HTR-8/SVneo (cell line): ENCODE results near the gene APBB2.

ENCODE experiments used
- DNase-seq: peaks from one replicate; pipeline ENCODE4 v3.0.0; 2011; ENCODE audit warnings: low spot score, mixed read lengths; ENCODE audit not compliant: insufficient read length
- FAIRE-seq: peaks from 2 replicates; lab custom pipeline; 2011; peaks lifted over from hg19 to GRCh38; lab: Jason Lieb, UNC

APBB2 gene

DNA sequence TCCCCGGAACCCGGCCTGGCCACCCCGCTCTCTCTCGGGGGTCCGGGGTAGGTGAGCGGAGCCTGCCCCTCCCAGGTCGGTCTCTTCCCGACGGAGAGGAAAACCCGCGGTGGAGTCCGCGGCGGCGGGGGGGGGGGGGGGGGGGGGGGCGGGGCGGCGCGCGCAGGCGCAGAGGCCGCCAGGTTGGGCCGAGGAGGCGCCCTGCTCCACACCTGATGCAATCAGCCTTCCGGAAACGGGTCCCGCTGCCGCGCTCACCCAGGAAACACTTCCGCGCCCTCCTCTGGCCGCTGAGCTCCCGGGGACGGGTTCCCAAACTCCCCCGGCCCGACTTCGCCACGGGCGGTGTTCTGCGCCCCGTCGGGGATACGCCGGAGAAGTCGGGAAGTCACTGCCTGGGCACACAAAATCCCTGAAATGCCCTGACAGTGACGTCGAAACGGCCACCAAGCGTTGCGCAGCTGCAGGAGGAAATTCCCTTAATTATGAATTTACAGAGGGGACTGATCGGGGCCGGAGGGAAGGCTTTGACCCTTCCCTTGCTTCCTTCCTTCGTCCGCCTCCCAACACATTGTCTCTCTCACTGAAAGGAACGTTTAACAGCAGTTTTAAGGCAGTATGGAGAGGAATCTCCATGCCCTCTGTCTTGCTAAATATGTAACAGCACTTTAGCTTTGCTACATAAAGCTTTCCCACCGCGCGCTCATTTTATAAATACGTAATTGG lies 2.1 kb upstream of the APBB2 start:
- DNase-seq (peak; percentile 91), FAIRE-seq (peak; percentile 70)

DNA sequence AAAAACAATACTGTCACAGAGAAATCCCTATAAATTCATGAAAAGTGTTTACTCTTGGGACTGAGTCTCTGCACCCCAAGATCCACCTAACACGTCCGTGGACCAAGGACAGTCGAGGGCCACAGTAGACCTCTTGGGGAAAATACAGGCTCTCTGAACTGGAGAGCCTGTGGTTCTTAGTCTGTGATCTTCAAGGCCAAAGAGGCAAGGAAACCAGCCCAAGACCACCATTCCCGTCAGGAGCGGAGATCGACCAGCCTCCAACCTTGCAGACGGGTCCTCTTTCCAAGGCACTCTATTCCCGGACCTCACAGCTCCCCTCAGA lies 1.6 kb upstream of the APBB2 start:
- FAIRE-seq (no peak), DNase-seq (no peak)

DNA sequence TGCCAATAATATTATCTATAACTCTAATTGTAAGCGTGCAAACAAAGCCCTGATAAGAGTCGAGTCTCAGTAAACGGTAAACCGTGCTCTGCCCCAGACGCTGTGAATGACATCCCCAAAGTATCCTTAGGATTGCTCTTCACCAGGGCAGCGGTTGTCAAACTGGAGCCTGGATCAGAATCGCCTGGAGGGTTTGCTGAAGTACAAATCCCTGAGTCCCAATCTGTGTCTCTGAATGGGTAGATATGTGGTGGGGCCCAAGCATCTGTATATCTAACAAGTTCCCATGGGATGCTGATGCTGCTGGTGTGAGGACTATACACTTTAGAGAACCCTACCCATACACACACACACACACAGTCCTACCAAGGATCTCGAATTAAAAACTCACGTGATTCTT lies 813 bp upstream of the APBB2 start:
- no peak for DNase-seq

DNA sequence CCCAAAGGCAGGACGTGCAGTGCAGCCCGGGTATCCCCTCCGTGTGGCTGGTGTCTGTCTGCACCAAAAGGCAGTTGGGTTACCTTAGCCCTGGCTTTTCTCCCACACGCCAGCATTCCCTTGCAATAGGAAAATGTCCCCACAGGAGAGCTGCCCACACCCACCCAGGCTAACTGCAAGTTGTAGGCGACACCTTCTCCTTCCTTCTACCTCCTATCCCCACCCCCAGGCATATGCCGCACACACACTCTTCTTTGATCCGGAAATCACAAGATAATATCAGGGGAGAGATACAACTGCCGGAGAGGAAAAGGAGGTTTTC lies 444 bp upstream of the APBB2 start:
- FAIRE-seq: no peak

More for the DNA sequence above, 813 bp upstream of the APBB2 start:
- no peak for FAIRE-seq

DNA sequence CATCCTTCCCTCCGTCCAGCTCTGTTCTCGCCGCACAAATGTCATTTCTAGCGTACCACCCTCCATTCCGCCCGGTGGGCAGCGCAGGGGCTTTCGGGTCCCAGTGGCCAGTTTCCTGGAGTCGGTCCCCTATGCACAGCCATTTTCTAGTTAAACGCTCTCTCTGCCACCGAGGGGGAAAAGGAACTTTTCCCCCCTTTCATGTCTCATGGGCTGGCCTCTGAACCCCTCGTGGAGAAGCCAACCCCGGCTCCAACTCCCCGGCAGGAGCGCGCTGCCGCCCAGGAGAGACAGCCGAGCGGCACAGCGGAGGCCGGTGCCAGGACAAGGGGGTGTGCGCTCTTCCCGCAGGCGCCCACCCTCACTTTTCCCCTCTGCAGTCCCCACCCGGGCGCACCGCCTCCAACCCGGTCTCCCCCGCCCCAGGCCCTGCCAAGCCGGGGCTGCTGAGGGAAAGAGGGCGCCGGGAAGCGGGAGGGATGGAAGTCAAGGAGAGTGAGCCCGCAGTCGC lies 662 bp downstream of the APBB2 start:
- DNase-seq (no peak), FAIRE-seq (no peak)

More for the DNA sequence above, 444 bp upstream of the APBB2 start:
- no peak for DNase-seq

DNA sequence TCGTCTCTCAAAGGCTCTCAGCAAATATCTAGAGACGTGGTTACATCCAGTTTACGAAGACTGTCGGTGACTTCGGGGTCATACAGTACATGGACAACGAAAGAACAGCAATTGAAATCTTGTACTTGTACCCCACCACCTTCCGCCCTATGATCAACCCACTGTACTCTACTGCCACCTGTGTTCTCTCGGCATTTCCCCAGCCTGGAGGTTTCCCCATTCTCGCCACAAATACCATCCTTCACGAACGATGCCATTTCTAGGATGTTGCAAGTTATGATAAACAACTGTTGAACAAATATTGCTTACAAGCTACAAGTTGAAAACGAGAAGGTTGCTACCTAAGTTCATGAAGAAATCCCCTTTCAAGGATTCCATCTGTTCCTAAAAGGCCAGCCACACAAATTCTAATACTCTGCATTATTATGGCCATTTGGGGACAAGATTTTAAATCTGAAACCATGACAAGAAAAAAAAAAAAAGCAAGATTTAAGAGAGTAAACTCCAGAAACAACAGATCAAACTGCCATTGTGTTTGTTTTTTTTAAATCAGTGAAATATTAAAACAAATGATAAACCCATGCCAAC lies 1.6 kb downstream of the APBB2 start:
- FAIRE-seq: peak; percentile 77

DNA sequence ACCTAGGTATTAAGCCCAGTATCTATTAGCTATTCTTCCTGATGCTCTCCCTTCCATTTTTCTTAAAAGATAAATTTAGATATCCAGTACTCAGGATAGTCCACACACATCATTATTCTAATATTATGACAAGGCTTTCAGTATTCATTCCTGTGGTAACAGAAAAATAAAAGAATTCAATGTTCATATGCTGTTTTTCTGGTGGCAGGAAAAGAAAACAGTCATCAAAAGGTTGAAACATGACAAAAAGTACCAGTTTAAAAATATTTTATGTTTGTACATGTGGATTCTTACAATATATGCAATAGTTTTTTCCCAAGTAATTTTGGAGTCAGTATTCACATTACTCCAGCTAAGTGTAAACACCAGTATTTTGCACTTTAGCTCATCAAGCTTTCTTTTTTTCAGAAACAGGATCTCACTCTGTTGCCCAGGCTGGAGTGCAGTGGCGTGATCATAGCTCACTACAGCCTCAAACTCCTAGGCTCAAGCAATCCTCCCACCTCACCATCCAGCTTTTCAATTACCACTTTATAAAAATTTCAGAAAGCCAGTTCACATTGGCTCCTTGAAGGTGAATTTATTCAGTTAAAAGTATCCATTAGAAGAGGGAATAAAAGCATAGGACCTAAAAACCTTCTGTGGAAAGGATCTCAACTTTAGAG lies 2.3 kb downstream of the APBB2 start:
- DNase-seq (no peak), FAIRE-seq (no peak)

More for the DNA sequence above, 1.6 kb downstream of the APBB2 start:
- peak; percentile 58 for DNase-seq

DNA sequence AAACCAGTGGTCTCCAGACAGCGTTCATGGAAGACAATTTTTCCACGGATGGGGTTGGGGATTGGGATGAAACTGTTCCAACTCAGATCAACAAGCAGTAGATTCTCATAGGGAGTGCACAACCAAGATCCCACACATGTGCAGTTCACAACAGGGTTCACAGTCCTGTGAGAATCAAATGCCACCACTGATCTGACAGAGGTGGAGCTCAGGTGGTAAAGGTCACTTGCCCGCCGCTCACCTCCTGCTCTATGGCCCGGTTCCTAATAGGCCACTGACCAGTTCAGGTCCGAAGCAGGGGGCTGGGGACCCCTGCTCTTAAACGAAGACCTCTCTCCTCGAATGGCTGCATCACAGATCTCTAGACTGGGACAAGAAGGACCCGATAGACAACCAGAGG lies 4.4 kb downstream of the APBB2 start:
- DNase-seq (no peak), FAIRE-seq (no peak)

DNA sequence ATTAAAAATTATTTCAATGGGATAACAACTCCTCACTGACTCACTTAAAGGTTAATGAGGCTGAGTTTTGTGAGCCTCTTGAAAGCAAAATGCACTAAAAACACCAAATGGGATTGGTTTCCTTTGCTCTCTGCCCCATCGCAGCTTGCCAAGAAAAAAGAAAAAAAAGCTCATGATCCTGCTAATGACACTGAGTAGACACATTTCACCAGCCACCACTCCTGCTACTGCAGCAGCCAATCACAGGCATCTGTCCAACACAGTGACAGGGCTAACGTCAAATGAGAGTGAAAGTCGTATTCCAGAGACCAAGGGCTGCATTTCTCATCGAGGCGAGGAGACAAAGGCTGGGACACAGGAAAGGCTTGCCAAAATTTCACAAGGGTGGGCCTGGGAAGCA lies 5.2 kb downstream of the APBB2 start:
- FAIRE-seq: no peak
- DNase-seq: no peak

DNA sequence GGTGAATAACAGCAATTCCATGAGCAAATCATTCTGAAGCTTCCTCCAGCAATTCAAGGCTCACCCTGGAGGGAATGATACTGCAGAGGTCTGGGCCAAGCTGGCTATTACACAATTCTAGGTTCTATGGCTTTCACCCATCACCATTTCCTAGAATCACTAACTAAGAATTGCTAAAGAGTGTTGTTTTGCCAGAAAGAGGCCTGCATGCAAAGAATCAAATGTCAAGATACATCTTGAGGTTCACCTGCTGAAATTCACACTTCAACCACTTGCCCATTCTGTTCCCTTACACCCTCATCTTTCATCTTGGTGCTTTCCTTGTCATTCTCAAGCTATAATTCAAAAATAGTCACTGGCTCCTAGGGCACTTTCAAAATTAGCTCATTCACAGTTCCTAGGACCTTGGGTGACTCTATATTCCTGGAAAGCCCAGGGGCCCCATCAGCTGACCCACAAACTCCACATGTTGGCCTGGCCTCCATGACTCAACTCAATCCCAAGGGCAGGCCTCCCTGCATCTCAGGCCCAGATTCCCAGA lies 7.0 kb downstream of the APBB2 start:
- DNase-seq (no peak), FAIRE-seq (no peak)

DNA sequence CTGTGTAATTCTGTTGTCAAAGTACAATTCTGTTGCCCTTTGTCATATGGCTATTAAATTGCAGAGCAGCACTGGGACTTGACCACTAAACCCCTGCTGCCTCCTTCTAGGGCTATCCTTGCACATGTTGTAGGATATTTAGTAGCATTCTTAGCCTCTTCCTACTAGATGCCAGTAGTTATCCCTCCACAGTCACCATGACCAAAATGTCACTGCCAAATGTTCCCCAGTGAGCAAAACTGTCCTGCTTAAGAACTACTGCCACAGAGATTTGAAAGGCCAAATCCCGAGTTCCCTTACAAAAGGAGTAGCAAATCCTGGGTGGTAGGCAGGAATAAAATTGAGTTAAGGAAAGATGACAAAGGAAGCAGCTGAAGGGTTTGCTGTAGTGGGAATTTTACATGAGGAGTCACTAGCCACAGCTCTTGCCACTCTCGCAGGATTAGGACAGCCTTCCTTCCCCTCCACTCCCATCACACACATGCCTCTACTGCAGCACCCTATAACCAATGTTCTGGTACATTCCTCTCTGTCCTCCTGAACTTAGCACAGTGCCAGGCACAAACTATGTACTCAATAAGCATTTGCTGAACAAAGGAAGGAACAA lies 8.4 kb downstream of the APBB2 start:
- peak; percentile 26 for FAIRE-seq

DNA sequence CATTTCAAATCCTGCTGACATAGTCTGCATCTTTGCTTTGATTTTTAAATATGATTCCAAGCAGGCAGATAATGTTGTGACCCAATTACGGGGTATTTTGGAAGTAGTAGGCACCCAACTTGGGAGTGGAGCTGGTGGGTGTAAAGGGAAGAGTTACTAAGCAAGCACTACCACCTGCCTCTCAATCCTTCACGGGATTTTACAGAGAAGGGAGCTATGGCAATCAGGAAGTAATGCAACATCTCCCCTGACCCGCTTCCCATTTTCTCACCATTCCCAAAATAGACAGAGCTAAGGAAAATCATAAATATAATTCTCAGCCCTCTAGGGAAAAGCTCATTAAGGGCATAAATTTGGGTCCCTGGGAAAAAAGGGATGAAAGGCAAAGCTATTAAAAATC lies 9.2 kb downstream of the APBB2 start:
- no peak for FAIRE-seq

More for the DNA sequence above, 8.4 kb downstream of the APBB2 start:
- no peak for DNase-seq

DNA sequence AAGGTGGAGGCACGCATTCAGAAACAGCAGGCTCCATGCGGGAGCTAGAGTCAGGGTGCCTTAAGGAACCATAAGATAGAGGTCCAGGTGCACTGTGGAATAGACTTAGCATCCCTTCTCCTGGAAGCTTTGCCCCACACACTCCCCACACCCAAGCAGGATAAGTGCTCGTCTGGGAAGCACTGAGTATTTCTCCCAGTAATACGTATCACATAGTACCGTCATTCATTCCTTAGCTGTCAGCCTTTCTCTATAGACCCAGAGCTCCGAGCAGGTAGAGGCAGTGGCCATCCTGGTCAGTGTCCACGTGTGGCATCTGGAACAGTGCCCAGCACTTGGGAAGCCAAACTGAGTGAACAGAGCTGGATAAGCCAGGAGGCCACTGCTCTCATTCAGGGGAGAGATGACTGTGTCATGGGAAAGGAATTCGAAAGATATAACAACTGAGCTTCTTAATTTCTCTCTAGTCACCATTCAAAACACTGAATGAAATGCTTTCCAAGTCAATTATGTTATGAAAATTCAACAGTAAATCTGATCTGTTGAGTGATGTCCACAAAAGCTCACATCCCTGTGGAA lies 9.9 kb downstream of the APBB2 start:
- FAIRE-seq (peak; percentile 86), DNase-seq (peak; percentile 71)

More for the DNA sequence above, 9.2 kb downstream of the APBB2 start:
- DNase-seq: no peak

DNA sequence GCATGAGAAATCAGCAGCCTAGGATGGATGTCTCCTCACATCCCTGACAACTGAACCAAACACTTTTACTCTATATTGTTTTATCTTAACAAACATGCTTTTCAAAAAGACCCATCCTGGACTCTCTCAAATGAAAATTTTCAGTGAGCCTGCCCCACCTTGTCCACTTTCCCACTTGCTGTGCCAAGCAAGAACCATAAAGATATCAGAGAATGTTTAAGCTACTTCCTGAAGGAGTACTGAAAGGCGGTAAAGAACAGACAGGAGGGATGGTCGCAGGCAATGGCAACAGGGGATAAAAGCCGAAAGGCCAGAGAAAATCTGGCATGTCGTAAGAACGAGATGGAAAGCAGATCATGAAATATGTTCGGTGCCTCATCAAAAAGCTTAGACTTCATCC lies 10.5 kb downstream of the APBB2 start:
- DNase-seq (no peak), FAIRE-seq (no peak)

DNA sequence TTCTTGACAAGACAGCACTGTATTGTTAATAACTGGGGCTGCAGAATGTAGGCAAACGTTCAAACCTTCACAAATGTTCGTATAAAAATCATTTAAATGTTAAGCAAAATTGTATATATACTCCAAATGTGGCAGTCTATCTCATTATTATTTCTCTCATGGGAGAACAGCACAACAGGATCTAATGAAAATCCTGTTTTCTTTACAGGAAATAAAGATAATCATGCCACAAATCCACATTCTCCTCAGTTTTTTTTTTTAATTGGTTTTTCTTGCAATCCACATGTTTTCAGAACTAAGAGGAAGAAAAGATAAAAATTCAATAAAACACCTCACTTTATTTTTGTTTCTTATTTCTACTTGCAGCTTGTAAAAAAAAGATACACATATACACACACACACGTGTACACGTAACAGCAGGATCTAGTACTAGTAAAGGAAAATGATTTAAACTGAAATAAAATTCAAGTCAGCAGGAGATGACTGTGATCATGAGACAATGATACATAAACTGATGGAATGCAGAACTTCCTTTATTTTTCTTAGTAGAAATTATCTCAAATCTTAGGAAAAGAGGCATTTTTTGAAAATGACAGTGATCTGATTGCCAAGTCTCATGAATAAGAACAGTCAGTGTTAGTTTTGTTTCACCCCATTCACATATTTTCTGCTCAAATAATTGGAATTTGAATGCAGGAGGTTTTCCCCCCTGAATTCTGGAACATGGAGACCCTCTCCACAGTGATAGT lies 11.3 kb downstream of the APBB2 start:
- FAIRE-seq (no peak), DNase-seq (no peak)

DNA sequence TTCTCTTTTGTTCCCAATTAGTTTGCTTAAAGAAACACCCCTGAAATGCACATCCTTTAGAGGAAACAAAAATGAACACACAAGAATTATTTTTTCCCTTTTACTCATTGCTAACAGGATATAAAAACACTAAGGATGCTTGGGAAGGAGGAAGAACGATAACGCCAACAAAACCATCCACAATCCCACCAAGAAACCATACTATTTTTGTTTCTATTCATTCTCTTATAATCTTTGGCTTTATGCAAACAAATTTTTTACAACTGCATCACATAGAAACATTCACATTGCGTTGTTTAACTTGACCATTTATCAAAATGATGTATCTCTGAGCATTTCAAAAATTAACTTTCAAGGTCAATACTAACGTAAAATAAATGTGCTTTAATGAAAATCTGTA lies 12.0 kb downstream of the APBB2 start:
- DNase-seq: no peak
- no peak for FAIRE-seq

DNA sequence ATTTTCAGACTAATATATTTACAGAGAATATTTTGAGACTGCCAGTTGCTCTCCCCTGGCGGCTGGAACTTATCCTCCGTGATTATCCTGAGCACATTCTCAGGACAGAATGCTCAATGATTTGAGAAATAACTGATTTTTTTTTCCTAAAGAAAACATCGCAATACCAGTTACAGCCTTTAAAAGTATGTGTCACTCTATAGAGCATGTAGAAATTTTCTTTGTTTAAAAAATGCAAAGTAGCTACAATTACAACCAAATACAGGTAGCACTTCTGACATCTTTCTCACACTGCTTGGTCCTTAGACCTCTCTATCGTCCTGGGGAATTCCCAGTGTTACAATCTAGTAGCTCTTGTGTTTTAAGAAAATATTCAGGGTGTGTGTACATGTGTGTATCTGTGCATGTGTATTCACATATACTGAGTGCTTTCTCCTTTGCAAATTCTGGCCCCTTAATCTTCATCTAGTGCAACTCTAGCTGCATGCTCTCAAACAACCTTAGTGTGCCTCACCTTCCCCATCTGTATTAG lies 13.8 kb downstream of the APBB2 start:
- DNase-seq: no peak
- FAIRE-seq: no peak

DNA sequence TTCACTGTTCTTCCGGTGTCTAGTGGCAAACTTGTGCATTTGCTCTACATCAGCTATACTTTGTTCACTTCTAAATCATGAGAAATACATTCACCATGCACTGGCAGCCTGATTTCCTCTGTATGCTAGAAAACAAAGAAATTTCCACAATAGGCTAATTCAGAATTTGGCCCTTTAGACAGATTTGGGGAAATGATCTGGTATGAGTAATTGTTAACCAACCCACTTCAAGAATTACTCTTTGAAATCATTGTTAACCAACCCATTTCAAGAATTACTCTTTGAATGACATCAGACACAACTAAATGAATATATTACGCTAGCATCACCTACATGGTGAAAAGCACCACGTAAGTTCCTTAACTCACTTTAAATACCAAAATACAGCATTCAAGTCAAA lies 14.6 kb downstream of the APBB2 start:
- FAIRE-seq (no peak), DNase-seq (no peak)

DNA sequence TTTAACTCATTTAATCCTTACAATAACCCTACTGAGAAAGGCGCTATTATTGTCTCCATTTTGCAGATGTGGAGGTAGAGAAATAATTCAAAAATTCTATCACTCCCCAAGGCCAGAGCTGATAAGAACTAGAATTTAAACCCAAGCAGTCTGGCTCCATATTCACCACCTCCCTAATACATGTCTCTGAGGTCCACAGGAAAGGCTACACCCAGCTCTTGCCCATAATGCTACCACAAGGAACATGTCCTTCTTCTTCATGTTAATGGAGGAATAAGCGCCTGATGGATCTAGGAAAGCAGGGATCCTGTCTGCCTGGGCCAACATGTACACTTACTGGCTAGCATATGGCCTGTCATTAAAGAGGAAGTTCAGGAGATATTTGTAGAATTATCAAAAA lies 16.3 kb downstream of the APBB2 start:
- DNase-seq (no peak), FAIRE-seq (no peak)

DNA sequence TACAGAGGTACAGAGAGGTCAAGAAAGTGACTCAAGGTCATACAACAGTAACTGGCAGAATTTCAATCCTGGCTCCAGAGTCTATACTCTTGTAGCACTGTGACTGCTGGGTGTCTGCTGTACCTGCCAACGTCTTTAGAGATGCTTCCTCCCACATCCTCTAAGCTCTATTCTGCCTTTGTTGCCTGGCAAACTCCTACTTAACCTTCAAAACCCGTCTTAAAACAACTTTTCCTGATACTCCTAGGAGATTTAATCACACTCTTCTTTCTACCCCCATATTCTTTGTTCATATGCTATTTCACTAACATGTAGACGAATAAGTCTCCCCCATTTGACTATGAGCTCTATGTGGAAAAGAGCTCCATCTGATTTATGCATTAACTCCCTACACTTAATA lies 16.8 kb downstream of the APBB2 start:
- FAIRE-seq (no peak), DNase-seq (no peak)
